COR-L47 (cell line): ENCODE measurements around the gene LARGE2.
A peak's percentile ranks its signal among the peaks of the same experiment; 100 is the strongest.

Experiments used
- DNase-seq: peaks from one replicate; lab custom pipeline; 2025; lab: John Stamatoyannopoulos, UW

Gene LARGE2

DNA sequence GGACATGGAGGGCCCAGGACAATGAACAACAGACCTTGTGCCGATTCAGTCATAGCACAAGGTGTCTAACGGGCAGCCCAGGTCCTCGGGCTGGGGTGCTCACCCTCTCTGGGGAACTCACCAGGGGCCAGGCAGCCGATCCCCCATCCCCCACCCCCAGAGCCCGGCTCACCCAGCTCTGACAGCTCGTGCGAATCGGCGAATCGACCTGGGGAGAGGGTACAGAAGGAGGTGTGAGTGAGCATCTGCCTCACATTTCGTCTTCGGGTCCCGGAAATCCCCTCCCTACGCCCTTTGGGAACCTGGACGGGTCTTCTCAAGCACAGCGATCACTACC is 5.2 kb upstream of the LARGE2 start:
- DNase-seq, result no peak

DNA sequence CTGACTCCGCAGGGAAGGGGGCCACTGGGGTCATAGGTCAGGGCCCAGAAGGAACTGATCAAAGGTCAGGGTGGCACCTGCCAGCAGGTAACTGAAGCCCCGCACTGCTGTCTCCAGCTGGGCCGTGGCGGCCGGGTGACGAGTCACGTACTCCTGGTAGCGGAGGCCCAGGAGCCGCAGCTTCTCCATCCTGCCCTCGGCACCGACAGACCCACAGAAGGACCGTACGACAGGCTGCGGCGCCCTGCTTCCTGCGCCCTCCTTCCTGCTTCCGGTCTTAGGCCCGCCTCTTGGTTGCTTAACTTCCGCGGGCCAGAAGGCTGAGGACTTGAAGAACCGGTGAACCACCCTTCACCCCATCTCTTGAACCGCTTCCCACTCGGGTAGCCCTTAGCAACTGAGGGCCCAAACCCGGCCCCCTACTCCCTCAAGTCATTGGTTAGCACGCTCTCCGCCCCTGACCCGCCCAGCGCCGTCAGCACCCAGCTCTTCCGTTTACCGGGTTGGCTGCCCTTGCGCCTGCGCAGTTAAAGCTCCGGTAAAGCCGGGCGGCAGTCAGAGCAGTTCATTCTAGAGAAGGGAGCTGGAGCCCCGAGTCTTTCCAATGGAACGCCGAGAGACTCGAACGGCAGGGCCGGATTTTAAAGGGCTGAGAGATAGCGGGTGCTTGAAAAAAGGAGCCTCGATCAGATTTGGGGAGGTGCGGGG is 4.7 kb upstream of the LARGE2 start, which contains the start of gene PEX16:
TSS of gene PEX16 (minus strand) at position 255 of the 708 bp plus-strand sequence. CDS start at position 189, 66 bp downstream.
- peak; percentile 98 for DNase-seq

DNA sequence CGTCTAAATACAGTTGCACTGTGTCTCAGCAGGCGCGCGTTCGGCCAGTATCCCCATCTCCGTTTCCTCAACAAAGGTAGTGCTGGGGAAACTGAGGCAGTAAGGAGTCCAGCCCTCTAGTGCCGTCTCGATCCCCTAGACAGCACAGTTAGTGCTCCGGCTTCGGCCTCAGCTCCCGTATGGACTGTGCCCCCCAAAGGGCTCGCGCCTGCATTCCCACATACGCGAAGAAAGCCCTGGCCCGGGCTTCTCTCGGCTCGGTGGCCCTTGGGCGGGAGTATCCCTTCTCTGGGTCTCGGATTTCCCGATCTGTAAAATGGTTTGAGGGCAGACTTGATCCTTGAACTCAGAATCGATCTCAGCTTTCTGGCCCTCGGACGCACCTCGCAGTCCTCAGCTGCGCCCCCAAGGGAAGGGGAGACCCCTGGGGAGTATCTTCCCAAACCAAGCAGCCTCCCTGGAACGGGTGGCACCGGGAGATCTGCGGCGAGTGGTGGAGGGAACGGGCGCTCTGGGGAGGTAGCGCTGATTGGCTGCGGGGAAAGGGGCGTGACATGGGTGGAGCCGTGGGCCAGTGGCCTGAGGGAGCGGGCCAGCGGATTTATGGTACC is 4.0 kb upstream of the LARGE2 start:
- peak; percentile 76 for DNase-seq

DNA sequence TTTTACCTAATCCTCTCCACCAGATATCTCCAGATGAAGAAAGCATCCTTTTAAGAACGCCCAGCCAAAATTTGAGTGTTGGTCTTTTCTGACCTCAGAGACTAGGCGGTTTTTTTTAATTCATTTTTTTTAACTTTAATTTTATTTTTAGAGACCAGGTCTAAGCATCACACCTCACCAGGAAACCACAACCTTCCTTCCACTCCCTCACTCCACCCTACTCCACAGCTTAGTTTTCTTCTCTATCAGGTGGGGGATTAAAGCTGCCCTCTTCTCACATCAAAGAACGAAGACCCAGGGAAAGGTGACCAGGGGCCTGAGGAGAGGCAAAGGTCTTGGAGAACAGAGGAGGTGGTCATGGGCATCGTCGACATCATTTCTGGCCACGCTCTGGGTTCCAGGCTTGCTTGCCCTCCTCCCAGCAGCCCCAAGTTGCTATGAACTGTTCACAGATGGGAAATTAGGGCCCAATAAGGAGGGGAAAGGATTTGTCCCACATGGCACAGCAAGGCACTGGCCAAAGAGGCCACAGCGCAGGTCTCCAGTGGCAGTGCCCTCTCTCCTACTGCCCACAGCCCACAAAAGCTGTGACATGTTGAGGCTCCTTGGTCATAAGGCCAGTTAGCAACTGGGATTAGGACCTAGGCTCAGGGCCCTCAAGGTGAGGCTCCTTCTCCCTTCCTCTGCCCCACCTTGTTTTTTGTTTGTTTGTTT is 3.3 kb upstream of the LARGE2 start:
- DNase-seq, result no peak

DNA sequence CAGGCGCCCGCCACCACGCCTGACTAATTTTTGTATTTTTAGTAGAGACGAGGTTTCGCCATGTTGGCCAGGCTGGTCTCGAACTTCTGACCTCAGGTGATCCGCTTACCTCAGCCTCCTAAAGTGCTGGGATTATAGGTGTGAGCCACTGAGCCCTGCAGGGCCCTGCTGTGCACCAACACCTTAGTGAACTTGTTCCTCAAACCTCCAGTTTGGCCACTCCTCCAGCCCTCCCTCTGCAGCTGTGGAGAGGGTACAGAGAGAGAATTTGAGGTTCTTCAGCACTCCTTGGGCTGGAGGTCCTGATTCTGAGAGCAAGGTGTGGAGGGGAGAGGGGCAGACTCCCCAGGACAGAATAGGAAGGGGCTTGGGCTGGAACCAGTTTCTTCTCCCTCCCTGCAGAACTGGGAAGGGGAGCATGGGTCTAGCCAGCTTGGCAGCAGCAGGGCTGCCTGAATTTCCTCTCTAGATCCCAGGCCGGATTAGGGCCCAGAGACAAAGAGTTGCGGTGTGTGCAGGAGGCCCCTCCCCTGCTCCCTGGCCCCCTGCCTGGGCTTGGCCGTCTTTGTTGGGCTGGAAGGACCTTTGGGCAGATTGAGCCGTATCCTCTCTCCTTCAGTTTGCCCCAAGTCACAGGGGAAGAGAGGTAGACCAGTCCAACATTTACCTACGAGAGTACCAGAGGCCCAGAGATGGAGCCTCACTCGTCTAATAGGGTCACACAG is 2.5 kb upstream of the LARGE2 start:
- DNase-seq, result no peak

DNA sequence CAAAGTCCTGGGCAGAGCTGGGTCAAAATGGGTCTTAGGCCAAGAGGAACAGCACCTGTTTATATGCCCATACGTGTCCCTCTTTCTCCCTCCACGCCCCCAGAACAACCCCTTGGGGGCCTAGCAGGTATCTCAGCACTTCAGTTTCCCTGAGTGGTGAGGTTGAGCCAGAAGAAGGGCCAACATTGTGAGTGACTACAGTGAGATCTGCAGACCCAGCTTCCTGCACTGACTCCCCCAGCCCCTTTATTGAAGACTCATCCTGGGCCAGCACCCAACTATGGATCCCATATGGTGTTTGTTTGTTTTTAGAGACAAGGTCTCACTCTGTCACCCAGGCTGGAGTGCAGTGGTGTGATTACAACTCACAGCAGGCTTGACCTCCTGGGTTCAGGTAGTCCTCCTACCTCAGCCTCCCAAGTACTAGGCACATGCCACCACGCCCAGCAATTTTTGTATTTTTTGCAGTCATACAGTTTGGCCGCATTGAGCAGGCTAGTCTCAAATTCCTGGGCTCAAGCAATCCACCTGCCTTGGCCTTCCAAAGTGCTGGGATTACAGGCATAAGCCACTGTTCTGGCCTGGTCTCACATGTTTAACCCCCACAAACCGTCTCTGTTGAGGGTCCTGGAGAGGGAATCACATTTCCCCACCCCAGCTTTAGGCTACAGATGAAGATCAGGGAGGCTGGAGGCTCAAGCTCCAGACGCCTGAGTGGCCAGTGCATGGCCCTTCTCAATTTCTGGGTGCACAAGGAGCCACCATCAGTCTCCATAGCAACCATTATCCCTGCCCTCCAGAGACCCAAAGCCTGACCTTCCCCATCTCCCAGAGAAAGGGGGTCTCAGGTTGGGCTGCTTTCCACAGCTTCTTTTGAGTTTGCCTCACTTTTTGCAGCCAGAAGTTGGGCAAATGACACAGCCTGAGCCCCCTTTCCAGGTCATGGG is 1.7 kb upstream of the LARGE2 start:
- no peak for DNase-seq

DNA sequence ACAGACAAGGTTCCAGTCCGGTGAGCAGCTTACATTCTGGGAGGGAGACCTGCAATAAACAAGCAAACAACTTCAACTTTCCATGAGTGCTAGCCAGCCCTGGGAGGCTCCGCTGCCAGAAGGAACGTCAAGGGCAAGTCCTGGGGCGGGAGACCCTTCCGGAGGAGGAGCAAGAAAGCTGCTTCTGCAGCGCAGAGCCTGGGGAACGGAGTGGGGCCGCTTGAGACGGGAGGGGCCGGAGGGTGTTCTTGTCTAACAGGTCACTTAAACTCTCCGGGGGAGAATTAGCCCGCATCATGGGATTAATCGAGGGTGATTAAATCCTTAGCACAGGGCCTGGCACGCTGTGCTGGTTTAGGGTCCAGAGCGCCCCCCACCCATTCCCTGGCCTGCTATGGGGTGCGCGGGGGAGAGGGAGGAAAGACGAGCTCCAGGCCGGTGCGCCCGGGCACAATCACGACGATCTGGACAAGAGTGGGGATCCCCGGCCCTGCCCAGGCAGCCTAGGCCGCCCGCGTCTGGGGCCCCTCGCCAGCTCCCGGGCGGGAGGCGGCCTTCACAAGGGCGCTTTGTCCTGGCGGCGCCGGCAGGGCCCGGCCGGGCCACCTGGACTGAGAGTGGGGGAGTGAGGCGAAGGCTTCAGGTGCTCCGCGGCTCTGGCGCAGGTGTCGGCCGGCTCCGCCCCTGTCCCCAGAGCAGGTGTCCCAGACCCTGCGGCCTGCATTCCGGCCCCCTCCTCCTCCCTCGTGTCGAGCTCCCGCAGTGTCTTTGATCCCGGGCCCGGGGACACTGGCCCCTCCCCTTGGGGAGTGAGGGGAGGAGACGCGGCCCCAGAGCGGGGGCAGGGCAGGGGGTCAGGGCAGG is 663 bp upstream of the LARGE2 start:
- DNase-seq, result peak; percentile 76

DNA sequence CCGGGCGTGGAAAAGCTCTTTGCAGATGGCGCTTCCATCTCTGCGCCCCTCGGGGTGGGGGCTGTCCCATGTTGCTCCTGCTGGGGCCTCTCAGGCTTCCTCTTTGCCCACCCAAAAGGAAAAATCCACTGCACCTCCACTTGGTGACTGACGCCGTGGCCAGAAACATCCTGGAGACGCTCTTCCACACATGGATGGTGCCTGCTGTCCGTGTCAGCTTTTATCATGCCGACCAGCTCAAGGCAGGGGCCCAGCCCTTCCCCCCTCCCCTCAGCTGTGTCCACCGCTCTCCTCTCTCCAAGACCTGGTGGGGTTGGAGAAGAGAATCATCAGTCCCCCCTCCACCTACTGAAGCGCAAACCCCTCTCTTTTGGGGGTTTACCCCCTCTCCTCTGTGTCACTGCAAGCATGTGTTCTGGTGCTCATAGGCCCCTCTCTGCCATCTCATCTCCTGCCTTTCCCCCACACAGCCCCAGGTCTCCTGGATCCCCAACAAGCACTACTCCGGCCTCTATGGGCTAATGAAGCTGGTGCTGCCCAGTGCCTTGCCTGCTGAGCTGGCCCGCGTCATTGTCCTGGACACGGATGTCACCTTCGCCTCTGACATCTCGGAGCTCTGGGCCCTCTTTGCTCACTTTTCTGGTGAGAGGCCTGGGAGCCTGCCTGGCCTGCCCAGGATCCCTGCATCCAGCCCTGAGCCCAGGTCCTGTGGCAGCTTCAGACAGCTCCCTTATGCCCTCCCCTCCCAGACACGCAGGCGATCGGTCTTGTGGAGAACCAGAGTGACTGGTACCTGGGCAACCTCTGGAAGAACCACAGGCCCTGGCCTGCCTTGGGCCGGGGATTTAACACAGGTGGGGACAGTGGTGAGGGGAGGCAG is 1.8 kb downstream of the LARGE2 start:
- DNase-seq, result no peak

DNA sequence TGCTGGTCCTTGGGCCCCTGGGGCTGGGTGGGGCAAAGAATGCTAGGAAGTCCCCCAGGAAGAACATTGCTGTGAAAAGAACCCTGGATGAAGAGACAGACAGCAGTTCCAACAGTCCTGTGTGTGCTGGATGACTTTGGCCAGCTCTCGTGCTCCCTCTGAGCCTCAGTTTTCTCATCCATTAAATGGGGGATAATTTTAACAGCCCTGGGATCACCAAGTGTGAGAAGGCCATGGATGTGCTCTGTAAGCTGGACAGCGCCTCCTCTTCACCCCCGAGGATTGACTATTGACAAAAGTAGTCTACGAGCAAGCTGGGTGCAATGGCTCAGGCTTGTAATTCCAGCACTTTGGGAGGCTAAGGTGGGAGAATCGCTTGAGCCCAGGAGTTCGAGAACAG is 2.5 kb downstream of the LARGE2 start:
- no peak for DNase-seq

DNA sequence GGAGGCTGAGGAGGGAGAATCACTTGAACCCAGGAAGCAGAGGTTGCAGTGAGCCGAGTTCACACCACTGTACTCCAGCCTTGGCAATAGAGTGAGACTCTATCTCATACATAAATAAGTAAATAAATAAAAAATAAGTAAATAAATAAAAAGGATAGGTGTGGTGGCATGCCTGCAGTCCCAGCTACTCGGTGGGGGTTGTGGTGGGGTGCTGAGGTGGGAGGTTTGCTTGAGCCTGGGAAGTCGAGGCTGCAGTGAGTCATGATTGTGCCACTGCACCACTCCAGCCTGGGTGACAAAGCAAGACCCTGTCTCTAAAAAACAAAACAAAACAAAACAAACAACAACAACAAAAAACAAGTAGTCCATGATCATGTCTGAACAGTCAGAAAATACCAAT is 3.1 kb downstream of the LARGE2 start:
- DNase-seq, result no peak

DNA sequence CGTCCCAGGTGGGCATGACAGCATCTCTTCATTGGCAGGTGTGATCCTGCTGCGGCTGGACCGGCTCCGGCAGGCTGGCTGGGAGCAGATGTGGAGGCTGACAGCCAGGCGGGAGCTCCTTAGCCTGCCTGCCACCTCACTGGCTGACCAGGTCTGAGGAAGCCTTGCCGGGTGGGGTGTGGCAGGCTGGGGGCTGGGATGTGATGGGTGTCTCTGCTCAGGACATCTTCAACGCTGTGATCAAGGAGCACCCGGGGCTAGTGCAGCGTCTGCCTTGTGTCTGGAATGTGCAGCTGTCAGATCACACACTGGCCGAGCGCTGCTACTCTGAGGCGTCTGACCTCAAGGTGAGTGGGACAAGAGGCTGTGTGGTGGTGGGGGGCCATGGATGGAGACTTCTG is 3.5 kb downstream of the LARGE2 start:
- DNase-seq, result no peak

DNA sequence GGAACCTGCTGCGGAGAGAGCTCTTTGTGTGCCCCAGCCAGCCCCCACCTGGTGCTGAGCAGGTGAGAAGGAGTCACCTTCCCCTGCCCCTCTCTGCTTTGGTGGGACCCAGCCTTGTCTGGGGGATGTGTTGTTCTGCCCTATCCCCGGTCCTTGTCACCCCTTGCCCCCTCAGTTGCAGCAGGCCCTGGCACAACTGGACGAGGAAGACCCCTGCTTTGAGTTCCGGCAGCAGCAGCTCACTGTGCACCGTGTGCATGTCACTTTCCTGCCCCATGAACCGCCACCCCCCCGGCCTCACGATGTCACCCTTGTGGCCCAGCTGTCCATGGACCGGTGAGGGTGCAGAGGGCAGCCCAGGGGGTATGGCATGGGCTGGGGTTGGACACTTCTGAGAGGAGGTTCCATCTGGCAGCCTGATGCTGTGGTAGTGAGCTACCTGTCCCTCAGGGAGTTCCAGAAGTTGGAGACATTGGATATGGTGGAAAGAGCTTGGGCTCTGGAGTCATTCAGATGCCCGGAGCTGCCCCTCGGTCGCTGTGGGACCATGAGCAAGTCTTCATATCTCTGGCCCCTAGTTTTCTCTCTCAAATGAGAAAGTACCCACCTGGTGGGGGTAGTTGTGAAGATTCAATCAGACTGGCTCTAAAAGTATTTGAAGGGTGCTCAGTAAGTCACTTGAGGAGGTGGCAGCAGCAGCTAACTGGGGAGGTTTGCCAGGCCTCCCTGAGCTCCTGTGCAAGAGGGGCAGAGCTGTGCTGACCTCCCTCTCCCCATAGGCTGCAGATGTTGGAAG is 4.3 kb downstream of the LARGE2 start:
- no peak for DNase-seq

DNA sequence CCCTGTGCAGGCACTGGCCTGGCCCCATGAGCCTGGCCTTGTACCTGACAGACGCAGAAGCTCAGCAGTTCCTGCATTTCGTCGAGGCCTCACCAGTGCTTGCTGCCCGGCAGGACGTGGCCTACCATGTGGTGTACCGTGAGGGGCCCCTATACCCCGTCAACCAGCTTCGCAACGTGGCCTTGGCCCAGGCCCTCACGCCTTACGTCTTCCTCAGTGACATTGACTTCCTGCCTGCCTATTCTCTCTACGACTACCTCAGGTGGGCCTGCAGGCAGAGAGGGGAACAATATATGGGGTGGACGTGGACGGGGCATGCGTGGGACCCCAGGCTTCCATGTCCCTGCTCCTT is 4.9 kb downstream of the LARGE2 start:
- DNase-seq, result no peak

DNA sequence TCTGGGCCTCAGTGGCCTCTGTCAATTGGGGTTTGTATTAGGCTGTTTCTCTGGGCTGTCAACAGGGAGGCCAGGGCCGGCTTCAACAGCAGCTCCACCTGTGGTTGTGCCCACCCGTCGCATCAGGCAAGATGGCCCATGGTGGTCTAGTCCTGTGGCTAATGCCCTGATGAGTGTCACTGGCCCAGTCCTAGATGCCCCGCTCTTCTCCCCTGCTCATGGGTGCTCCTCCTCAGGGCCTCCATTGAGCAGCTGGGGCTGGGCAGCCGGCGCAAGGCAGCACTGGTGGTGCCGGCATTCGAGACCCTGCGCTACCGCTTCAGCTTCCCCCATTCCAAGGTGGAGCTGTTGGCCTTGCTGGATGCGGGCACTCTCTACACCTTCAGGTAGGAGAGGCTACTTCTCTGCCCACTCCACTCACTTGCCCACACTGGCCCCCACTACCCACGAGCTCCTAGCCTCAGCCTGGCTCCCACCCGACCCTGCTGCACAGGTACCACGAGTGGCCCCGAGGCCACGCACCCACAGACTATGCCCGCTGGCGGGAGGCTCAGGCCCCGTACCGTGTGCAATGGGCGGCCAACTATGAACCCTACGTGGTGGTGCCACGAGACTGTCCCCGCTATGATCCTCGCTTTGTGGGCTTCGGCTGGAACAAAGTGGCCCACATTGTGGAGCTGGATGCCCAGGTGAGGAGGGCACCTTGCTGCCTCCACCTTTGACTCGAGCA is 5.4 kb downstream of the LARGE2 start:
- no peak for DNase-seq

DNA sequence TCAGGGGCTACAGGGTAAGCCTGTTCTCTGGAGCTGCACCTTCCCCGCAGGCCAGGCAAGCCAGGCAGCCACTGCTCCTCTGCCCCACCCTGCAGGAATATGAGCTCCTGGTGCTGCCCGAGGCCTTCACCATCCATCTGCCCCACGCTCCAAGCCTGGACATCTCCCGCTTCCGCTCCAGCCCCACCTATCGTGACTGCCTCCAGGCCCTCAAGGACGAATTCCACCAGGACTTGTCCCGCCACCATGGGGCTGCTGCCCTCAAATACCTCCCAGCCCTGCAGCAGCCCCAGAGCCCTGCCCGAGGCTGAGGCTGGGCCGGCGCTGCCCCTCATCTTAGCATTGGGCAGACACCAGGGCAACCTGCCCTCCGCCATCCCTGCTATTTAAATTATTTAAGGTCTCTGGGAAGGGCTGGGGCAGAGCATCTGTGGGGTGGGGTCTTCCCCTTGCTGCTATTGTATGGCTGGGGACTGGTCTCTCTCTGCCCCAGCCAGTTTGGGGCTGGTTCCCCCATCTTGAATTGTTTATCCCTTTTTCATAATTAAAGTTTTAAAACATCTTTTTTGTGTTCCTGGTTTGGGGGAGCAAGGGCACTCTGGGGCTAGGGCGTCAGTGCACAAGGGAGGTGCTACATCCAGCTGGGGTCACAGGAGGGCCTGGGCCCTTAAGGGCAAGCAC is 6.2 kb downstream of the LARGE2 start:
- DNase-seq, result no peak

DNA sequence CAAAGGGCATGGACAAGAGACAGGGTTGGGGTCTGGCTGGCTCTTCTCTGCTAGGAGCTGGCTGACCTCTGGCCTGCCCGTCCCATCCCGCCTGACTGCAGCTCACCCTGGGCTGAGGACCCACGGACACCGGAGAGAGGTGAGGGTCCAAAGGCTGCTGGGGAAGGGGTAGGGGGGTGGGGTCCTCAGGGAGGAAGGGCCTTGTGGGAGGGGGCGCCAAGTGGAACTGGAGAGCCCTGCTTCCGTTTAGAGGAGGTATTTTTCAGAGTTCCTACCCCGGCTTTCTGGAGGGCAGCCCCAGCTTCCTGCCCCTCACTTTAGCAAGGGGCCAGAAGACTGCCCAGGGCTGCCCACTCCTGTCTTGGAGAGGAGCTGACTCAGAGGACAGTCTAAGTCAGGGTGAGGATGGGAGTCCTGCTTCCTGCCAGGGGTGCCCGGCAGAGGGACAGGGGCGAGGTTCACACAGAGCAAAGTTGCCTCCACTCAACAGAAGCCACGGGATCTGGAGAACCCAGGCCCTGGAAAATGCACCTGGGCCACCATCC is 7.1 kb downstream of the LARGE2 start:
- no peak for DNase-seq
